ENCODE measurements around the gene MAP3K8.
A peak's percentile ranks its signal among the peaks of the same experiment; 100 is the strongest.

MAP3K8 gene

DNA sequence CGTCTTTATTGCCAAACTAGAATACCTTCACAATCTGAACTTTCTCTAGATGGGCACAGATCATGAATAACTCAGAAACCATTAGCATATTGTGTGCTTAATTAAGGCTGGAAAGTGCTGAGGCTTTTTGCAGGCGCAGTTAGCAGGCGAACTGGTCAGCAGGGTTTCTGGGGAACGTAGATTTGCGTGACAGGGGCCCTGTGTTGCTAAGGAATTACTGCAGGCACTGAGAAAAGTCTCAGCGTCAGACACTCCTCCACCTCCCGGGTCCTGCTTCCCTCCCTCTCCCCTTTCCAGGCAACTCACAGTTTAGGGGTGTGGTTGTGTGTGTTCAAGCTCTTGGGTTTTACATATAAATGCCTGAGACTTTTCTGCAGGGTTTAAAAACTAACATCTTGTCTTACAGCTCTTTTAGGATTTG, 2.2 kb downstream of the MAP3K8 start:
- H2AFZ ChIP-seq (ENCODE audit: low read depth, low read length), result no peak overlapping the region
- peaks cover 57% of the 10 kb centered on the region for H3K36me3 ChIP-seq (replicated peaks; ENCODE audit: low read depth, low read length)
- H3K4me2 ChIP-seq (ENCODE audit: low read length), result peak overlapping the region; percentile 96
- TF ChIP-seq, protein P1, sequence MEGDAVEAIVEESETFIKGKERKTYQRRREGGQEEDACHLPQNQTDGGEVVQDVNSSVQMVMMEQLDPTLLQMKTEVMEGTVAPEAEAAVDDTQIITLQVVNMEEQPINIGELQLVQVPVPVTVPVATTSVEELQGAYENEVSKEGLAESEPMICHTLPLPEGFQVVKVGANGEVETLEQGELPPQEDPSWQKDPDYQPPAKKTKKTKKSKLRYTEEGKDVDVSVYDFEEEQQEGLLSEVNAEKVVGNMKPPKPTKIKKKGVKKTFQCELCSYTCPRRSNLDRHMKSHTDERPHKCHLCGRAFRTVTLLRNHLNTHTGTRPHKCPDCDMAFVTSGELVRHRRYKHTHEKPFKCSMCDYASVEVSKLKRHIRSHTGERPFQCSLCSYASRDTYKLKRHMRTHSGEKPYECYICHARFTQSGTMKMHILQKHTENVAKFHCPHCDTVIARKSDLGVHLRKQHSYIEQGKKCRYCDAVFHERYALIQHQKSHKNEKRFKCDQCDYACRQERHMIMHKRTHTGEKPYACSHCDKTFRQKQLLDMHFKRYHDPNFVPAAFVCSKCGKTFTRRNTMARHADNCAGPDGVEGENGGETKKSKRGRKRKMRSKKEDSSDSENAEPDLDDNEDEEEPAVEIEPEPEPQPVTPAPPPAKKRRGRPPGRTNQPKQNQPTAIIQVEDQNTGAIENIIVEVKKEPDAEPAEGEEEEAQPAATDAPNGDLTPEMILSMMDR (IDR thresholded peaks at IDR 0.05; ENCODE audit: low read depth, low read length), result no peak
- no peak for TF ChIP-seq EZH2phosphoT487 (IDR thresholded peaks at IDR 0.05; ENCODE audit: low read depth)
- H3K9me3 ChIP-seq (ENCODE audit: insufficient read depth, low read length), result no peaks in the 10 kb centered on the region
- peaks cover 42% of the 10 kb centered on the region for H3K4me1 ChIP-seq (ENCODE audit: low read length)
- peak overlapping the region; percentile 93 for H3K27ac ChIP-seq (ENCODE audit: low read length)
- no peaks in the 10 kb centered on the region for H3K27me3 ChIP-seq (ENCODE audit: low read depth, low read length)
- peaks cover 92% of the 10 kb centered on the region for H3K79me2 ChIP-seq (ENCODE audit: low read length)
- peaks cover 65% of the 10 kb centered on the region for H4K20me1 ChIP-seq (ENCODE audit: insufficient read depth, low read length)
- peak overlapping the region; percentile 99 for H3K9ac ChIP-seq (ENCODE audit: low read length)
- H3K4me3 ChIP-seq (ENCODE audit: low read length), result peak overlapping the region; percentile 99

DNA sequence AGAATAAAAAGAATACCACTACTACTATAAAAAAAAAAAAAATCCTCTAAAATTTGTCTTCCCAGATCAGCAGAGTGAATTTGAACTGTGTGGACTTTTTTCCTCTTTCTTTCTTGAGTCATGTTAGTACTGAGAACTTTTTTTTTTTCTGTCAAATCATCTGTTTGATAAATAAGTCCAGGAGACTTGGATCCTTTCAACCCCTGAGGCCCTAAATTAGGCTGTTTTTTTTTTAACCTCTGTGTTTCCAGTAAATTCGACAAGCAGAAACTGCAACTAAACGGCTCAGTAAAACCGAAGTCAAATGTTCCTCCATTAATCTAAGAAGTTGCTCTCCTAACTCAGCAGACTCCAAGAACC, 2.7 kb downstream of the MAP3K8 start:
- Histone ChIP-seq H3K4me3 (ENCODE audit: low read length) (peak overlapping the region; percentile 99), H2AFZ (ENCODE audit: low read depth, low read length) (no peak overlapping the region), H3K9ac (ENCODE audit: low read length) (peak overlapping the region; percentile 99), H3K79me2 (ENCODE audit: low read length) (peaks cover 92% of the 10 kb centered on the region), H4K20me1 (ENCODE audit: insufficient read depth, low read length) (peaks cover 69% of the 10 kb centered on the region), H3K36me3 (replicated peaks; ENCODE audit: low read depth, low read length) (peaks cover 58% of the 10 kb centered on the region), H3K4me2 (ENCODE audit: low read length) (peak overlapping the region; percentile 96), H3K27ac (ENCODE audit: low read length) (peak overlapping the region; percentile 93), H3K4me1 (ENCODE audit: low read length) (peaks cover 37% of the 10 kb centered on the region), H3K27me3 (ENCODE audit: low read depth, low read length) (no peaks in the 10 kb centered on the region), H3K9me3 (ENCODE audit: insufficient read depth, low read length) (no peaks in the 10 kb centered on the region)
- no peak for TF ChIP-seq EZH2phosphoT487 (IDR thresholded peaks at IDR 0.05; ENCODE audit: low read depth)

DNA sequence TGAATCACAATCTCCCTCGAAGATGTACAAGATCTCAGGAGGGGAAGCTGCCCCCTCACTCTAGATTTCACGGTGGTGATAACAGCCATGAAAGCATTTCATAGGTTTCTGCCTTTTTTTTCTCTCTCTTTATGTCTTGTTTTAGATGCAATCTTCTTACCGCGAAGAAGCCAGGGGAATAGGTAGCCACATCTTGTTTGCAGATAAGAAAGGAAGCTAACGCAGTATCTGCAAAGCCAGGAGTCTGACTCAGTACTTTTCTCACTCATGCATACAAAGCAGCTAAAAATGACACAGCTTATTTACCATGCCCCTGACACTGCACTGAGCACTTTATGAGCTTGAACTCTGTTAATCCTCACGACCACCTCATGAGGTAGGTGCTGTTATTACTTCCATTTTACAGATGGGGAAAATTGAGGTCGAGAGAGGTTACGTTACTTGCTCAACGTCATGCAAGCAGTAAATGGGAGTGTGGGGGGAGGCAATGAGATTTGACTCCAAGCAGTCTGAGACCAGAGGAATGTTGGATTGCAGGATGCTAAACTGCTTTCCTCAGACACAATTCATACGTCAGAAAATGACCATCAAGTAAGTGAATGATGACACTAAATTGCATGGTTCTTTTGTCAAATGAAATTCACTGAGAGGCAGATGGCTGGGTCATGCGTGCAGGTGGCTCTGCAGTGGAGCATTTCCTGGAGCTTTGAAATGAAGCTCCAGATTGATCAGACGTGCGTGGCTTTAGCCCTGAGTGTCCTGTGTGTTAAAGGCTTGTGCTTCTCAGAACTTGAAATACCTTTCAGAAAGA, 3.3 kb downstream of the MAP3K8 start:
- peaks cover 93% of the 10 kb centered on the region for H3K79me2 ChIP-seq (ENCODE audit: low read length)

DNA sequence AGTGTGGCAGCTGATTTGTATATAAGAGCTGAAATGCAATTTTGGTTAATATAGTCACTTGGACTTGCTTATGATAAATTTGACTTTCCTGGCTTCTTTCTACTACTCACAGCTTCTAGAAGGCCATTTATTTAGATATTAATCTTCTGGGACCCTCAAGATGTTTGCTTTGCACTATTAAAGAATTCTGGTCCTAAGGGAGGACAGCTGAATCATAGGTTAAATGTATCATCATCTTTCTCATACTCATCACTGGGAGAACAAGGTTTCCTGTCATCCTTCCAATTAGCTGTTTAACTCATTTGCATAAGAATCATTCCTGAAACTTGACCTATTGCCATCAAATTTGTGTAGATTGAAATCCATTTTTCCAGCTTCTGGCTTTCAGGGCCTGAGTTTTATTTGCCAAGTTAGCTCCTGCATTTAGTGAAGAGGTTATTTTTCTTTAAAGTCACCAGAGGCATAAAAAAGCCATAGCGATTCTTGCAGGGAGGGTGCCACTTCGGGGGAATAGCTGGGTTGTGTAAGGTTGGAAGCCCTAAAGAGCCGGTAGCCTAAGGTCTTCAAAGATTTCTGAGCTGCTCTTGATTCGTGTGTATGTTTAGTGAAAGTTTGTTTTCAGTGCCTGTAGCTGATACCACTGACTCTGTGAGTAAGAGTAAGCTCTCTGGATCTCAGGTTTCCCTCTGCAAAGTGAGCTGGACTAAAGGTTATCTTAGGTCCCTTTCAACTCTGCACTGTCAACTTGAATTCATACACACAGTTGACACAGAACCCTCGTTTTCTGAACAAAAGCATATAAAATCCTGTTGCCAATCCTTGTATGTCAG, 4.3 kb downstream of the MAP3K8 start:
- Histone ChIP-seq H3K4me3 (ENCODE audit: low read length) (peak overlapping the region; percentile 99), H4K20me1 (ENCODE audit: insufficient read depth, low read length) (peaks cover 85% of the 10 kb centered on the region), H3K36me3 (replicated peaks; ENCODE audit: low read depth, low read length) (peaks cover 72% of the 10 kb centered on the region), H3K27ac (ENCODE audit: low read length) (peak overlapping the region; percentile 93), H3K79me2 (ENCODE audit: low read length) (peaks cover 97% of the 10 kb centered on the region), H3K27me3 (ENCODE audit: low read depth, low read length) (no peaks in the 10 kb centered on the region), H3K4me1 (ENCODE audit: low read length) (peaks cover 29% of the 10 kb centered on the region), H3K9ac (ENCODE audit: low read length) (peak overlapping the region; percentile 99), H3K4me2 (ENCODE audit: low read length) (peak overlapping the region; percentile 96), H2AFZ (ENCODE audit: low read depth, low read length) (no peak overlapping the region), H3K9me3 (ENCODE audit: insufficient read depth, low read length) (no peaks in the 10 kb centered on the region)
- TF ChIP-seq EZH2phosphoT487 (IDR thresholded peaks at IDR 0.05; ENCODE audit: low read depth), result no peak
- TF ChIP-seq, protein P1 (IDR thresholded peaks at IDR 0.05; ENCODE audit: low read depth, low read length), result no peak

More for the DNA sequence above, 3.3 kb downstream of the MAP3K8 start:
- Histone ChIP-seq H4K20me1 (ENCODE audit: insufficient read depth, low read length) (peaks cover 75% of the 10 kb centered on the region), H3K27me3 (ENCODE audit: low read depth, low read length) (no peaks in the 10 kb centered on the region), H3K4me1 (ENCODE audit: low read length) (peaks cover 32% of the 10 kb centered on the region), H3K9me3 (ENCODE audit: insufficient read depth, low read length) (no peaks in the 10 kb centered on the region), H3K27ac (ENCODE audit: low read length) (peak overlapping the region; percentile 93), H2AFZ (ENCODE audit: low read depth, low read length) (no peak overlapping the region), H3K9ac (ENCODE audit: low read length) (peak overlapping the region; percentile 99), H3K36me3 (replicated peaks; ENCODE audit: low read depth, low read length) (peaks cover 62% of the 10 kb centered on the region), H3K4me3 (ENCODE audit: low read length) (peak overlapping the region; percentile 99), H3K4me2 (ENCODE audit: low read length) (peak overlapping the region; percentile 96)
- TF ChIP-seq, protein P1 (IDR thresholded peaks at IDR 0.05; ENCODE audit: low read depth, low read length), result no peak

All from OCI-LY3 (cell line).